HG02973 (cell line): ENCODE results near the gene CKLF.

Experiments used
- ATAC-seq: cut with Tn5 transposase; IDR thresholded peaks from one replicate; pipeline ENCODE4 v1.9.1; 2021; ENCODE audit warnings: moderate library complexity; ENCODE audit not compliant: unreplicated experiment

CKLF gene

GRCh38 chr16:66516808-66517585, 35.4 kb upstream of the CKLF start:
- ATAC-seq: peak; percentile 95

- no peak for ATAC-seq
These were observed 34.7 kb upstream of the CKLF start for GRCh38 chr16:66517586-66518263.

GRCh38 chr16:66519482-66520373, 32.6 kb upstream of the CKLF start:
- ATAC-seq: no peak

GRCh38 chr16:66520406-66521170, 31.8 kb upstream of the CKLF start:
- ATAC-seq: no peak

GRCh38 chr16:66521252-66521713, 31.1 kb upstream of the CKLF start:
- ATAC-seq: no peak

GRCh38 chr16:66521951-66522771, 30.2 kb upstream of the CKLF start:
- peak; percentile 56 for ATAC-seq

GRCh38 chr16:66522816-66523590, 29.4 kb upstream of the CKLF start:
- ATAC-seq: no peak

- ATAC-seq: peak; percentile 42
These were observed 28.5 kb upstream of the CKLF start for GRCh38 chr16:66523861-66524354.

- peak; percentile 49 for ATAC-seq
These were observed 27.7 kb upstream of the CKLF start for GRCh38 chr16:66524601-66525164.

GRCh38 chr16:66525396-66526180, 26.8 kb upstream of the CKLF start:
- ATAC-seq: no peak

- ATAC-seq: no peak
These were observed 24.1 kb upstream of the CKLF start for GRCh38 chr16:66528294-66528693.

- no peak for ATAC-seq
These were observed 22.9 kb upstream of the CKLF start for GRCh38 chr16:66529475-66529874.

GRCh38 chr16:66534376-66534799, 18.0 kb upstream of the CKLF start:
- no peak for ATAC-seq

GRCh38 chr16:66536525-66536924, 15.9 kb upstream of the CKLF start:
- no peak for ATAC-seq

- no peak for ATAC-seq
These were observed 15.1 kb upstream of the CKLF start for GRCh38 chr16:66537236-66537635.

- ATAC-seq: no peak
These were observed 13.5 kb upstream of the CKLF start for GRCh38 chr16:66538910-66539309.

- peak; percentile 68 for ATAC-seq
These were observed 12.5 kb upstream of the CKLF start for GRCh38 chr16:66539623-66540469.
